Measurements from ENCODE around the gene TRIM4.

DNA sequence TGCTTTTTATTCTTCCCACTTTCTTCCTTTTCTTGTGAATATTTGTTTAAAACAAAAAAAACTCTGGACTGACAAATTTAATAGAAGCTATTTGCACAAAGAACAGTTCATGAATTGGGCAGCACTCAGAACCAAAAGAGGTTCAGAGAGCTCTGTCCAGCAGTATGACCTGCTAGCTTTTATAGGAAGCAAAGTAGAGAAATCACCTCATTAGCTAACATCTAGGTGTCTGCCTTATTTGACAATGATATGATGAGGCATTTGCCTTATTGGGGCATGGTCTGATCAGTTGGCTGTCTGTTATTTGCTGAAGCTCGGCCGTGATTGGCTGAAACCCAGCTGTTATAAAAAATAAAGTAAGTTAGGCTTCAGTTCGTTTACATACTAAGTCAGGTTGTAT lies 819 bp upstream of the TRIM4 start:
- no peak for TF ChIP-seq CTCF (IDR thresholded peaks at IDR 0.05)
- no peak for TF ChIP-seq POLR2A (IDR thresholded peaks at IDR 0.05)

All from esophagus squamous epithelium (tissue), 4 donors.